Suprapubic skin (tissue), 4 donors: ENCODE measurements around the gene GPC1. TPM values are rescaled to one million over a fixed set of nuclear protein-coding genes. Genes with fewer than 3 reads are reported as not detected.

Experiments
- DNase-seq, 2 donors: peaks; one replicate each; pipeline ENCODE4 v3.0.0-alpha.2; 2019; ENCODE audit warnings: low spot score in 2 of 2
- H3K27ac ChIP-seq: fragments of 200-600 bp; sonication (generic); one replicate; pipeline ENCODE4 v1.5.1; 2019
- H3K27me3 ChIP-seq: fragments of 200-600 bp; sonication (generic); one replicate; pipeline ENCODE4 v1.5.1; 2019
- H3K36me3 ChIP-seq: fragments of 200-600 bp; sonication (generic); one replicate; pipeline ENCODE4 v1.5.1; 2019
- H3K4me1 ChIP-seq: fragments of 200-600 bp; sonication (generic); one replicate; pipeline ENCODE4 v1.5.1; 2019
- H3K4me3 ChIP-seq: fragments of 200-600 bp; sonication (generic); one replicate; pipeline ENCODE4 v1.5.1; 2019; ENCODE audit warnings: mild to moderate bottlenecking
- H3K9me3 ChIP-seq: fragments of 200-600 bp; sonication (generic); one replicate; pipeline ENCODE4 v1.5.1; 2019
- CTCF ChIP-seq, 2 donors: fragments of 200-600 bp in 1 of 2; fragments of 450-650 bp in 1 of 2; sonication (generic) in 1 of 2; IDR thresholded peaks; one replicate each; pipeline ENCODE4 v1.5.1; 2016 to 2019; ENCODE audit warnings: antibody characterized with exemption in 2 of 2, mild to moderate bottlenecking in 1 of 2, moderate library complexity in 1 of 2
- EP300 ChIP-seq: sonication (generic); formaldehyde crosslinking; IDR thresholded peaks from one replicate; pipeline ENCODE4 v1.6.1; 2017; ENCODE audit warnings: antibody characterized with exemption
- POLR2A ChIP-seq, 2 donors: fragments of 450-650 bp; IDR thresholded peaks; one replicate each; pipeline ENCODE4 v1.6.1; 2017; ENCODE audit warnings: antibody characterized with exemption in 2 of 2, mild to moderate bottlenecking in 2 of 2, moderate library complexity in 2 of 2
- POLR2AphosphoS5 ChIP-seq, 3 donors: sonication (generic); formaldehyde crosslinking; IDR thresholded peaks; one replicate each; pipeline ENCODE4 v1.6.1; 2017; ENCODE audit warnings: antibody characterized with exemption in 3 of 3
- WGBS: methylation state at CpG from one replicate; pipeline ENCODE4 v1.1.5; 2018; 5-methylcytosine and 5-hydroxymethylcytosine counted together
- total RNA-seq, 4 donors: library from RNA; depleted of rRNA; stranded (reverse); fragments of >200 nt; gene quantifications; one replicate each; pipeline ENCODE4 v1.1.0, GENCODE V29; 2016

GPC1 gene
- total RNA-seq, 4 donors from 2014 or later, result 130 to 164 (median 145) TPM

- TF ChIP-seq POLR2A (IDR thresholded peaks at IDR 0.05), result no peak
- no peak for TF ChIP-seq CTCF (IDR thresholded peaks at IDR 0.05)
- TF ChIP-seq EP300, result no peak
- TF ChIP-seq POLR2AphosphoS5 (IDR thresholded peaks at IDR 0.05), result no peak
Observed at GRCh38 chr2:240392084-240392947, 43.1 kb upstream of the GPC1 start.

GRCh38 chr2:240392948-240393830 lies 42.3 kb upstream of the GPC1 start:
- Histone ChIP-seq H3K9me3 (no peaks in the 10 kb centered on the region), H3K4me1 (peaks cover 13% of the 10 kb centered on the region), H3K36me3 (no peaks in the 10 kb centered on the region), H3K27me3 (no peaks in the 10 kb centered on the region), H3K27ac (no peak overlapping the region), H3K4me3 (no peak overlapping the region)
- WGBS, result 91% methylated on average over 18 of the region's 23 CpGs
- TF ChIP-seq CTCF (IDR thresholded peaks at IDR 0.05), result no peak
- TF ChIP-seq EP300, result no peak
- no peak for TF ChIP-seq POLR2AphosphoS5 (IDR thresholded peaks at IDR 0.05)
- TF ChIP-seq POLR2A (IDR thresholded peaks at IDR 0.05), result no peak
- peak in 1 of 2 donors; percentile 63 for DNase-seq

More at GRCh38 chr2:240392084-240392947, 43.1 kb upstream of the GPC1 start:
- Histone ChIP-seq H3K27me3 (no peaks in the 10 kb centered on the region), H3K4me1 (peaks cover 15% of the 10 kb centered on the region), H3K27ac (no peak overlapping the region), H3K4me3 (no peak overlapping the region), H3K9me3 (no peaks in the 10 kb centered on the region), H3K36me3 (no peaks in the 10 kb centered on the region)
- WGBS, result 47% methylated on average over 8 of the region's 31 CpGs
- DNase-seq, result peak; percentile 49 to 63

GRCh38 chr2:240393831-240394410 lies 41.5 kb upstream of the GPC1 start:
- no peaks in the 10 kb centered on the region for H3K27me3 ChIP-seq
- TF ChIP-seq CTCF (IDR thresholded peaks at IDR 0.05) (no peak), POLR2A (IDR thresholded peaks at IDR 0.05) (no peak), EP300 (no peak), POLR2AphosphoS5 (IDR thresholded peaks at IDR 0.05) (no peak)
- no peaks in the 10 kb centered on the region for H3K36me3 ChIP-seq
- no peak overlapping the region for H3K4me3 ChIP-seq
- peaks cover 16% of the 10 kb centered on the region for H3K4me1 ChIP-seq
- DNase-seq, result peak in 1 of 2 donors; percentile 67
- no peaks in the 10 kb centered on the region for H3K9me3 ChIP-seq
- WGBS, result 89% methylated on average over 7 of the region's 21 CpGs
- no peak overlapping the region for H3K27ac ChIP-seq

- WGBS, result 88% methylated on average over 9 of the region's 9 CpGs
- peaks cover 16% of the 10 kb centered on the region for H3K4me1 ChIP-seq
Observed at GRCh38 chr2:240394549-240394948, 40.9 kb upstream of the GPC1 start.

More at GRCh38 chr2:240394549-240394948, 40.9 kb upstream of the GPC1 start:
- TF ChIP-seq CTCF (IDR thresholded peaks at IDR 0.05), result no peak
- no peak for TF ChIP-seq EP300
- TF ChIP-seq POLR2AphosphoS5 (IDR thresholded peaks at IDR 0.05), result no peak
- TF ChIP-seq POLR2A (IDR thresholded peaks at IDR 0.05), result no peak
- peak in 1 of 2 donors; percentile 67 for DNase-seq
- no peaks in the 10 kb centered on the region for H3K27me3 ChIP-seq
- H3K36me3 ChIP-seq, result no peaks in the 10 kb centered on the region
- H3K9me3 ChIP-seq, result no peaks in the 10 kb centered on the region
- H3K27ac ChIP-seq, result no peak overlapping the region
- no peak overlapping the region for H3K4me3 ChIP-seq
